GM23338 (cell line): Measurements from ENCODE around the gene FAM171A1. TPM values are rescaled to one million over a fixed set of nuclear protein-coding genes. Genes with fewer than 3 reads are reported as not detected.

Experiments used
- ATAC-seq: fragments of 200-7000 bp; cut with Tn5 transposase; 3 replicates; pipeline ENCODE4 v1.9.1; 2020
- DNase-seq: peaks from one replicate; pipeline ENCODE4 v3.0.0-alpha.2; 2015; ENCODE audit warnings: low spot score
- H2AFZ ChIP-seq: fragments of 200-600 bp; sonication (generic); 2 replicates; pipeline ENCODE4 v1.8.0; 2016; ENCODE audit warnings: antibody characterized with exemption, mild to moderate bottlenecking, moderate library complexity
- H3F3A ChIP-seq: fragments of 200-600 bp; sonication (generic); replicated peaks from 2 replicates; pipeline ENCODE4 v1.8.0; 2017; ENCODE audit warnings: antibody characterized with exemption, mixed run types, low read depth
- H3K27ac ChIP-seq: fragments of 200-600 bp; sonication (generic); 2 replicates; pipeline ENCODE4 v1.6.1; 2016; ENCODE audit warnings: low read depth
- H3K27me3 ChIP-seq: fragments of 200-600 bp; sonication (generic); 2 replicates; pipeline ENCODE4 v1.8.0; 2016; ENCODE audit warnings: mild to moderate bottlenecking, mixed run types, moderate library complexity; ENCODE audit not compliant: insufficient read depth
- H3K36me3 ChIP-seq: fragments of 200-600 bp; sonication (generic); 2 replicates; pipeline ENCODE4 v1.8.0; 2016; ENCODE audit warnings: mild to moderate bottlenecking; ENCODE audit not compliant: insufficient read depth
- H3K4me1 ChIP-seq: fragments of 200-600 bp; sonication (generic); 2 replicates; pipeline ENCODE4 v1.8.0; 2016; ENCODE audit warnings: mild to moderate bottlenecking, moderate library complexity; ENCODE audit not compliant: insufficient read depth
- H3K4me2 ChIP-seq: fragments of 200-600 bp; sonication (generic); 2 replicates; pipeline ENCODE4 v1.7.1; 2017; ENCODE audit warnings: mixed run types
- H3K4me3 ChIP-seq: fragments of 200-600 bp; sonication (generic); 2 replicates; pipeline ENCODE4 v1.6.1; 2016; ENCODE audit warnings: mixed run types
- H3K79me2 ChIP-seq: fragments of 200-600 bp; sonication (generic); replicated peaks from 2 replicates; pipeline ENCODE4 v1.8.0; 2017; ENCODE audit warnings: mild to moderate bottlenecking; ENCODE audit not compliant: insufficient read depth
- H3K9me2 ChIP-seq: fragments of 200-600 bp; sonication (generic); 2 replicates; pipeline ENCODE4 v1.8.0; 2017; ENCODE audit not compliant: insufficient read depth
- H4K20me1 ChIP-seq: fragments of 200-600 bp; sonication (generic); replicated peaks from 2 replicates; pipeline ENCODE4 v1.8.0; 2017; ENCODE audit warnings: mild to moderate bottlenecking; ENCODE audit not compliant: insufficient read depth
- H3K27ac Mint-ChIP-seq: 2 replicates; pipeline ENCODE4 v1.8.0; 2020; ENCODE audit warnings: inconsistent platforms, mild to moderate bottlenecking, moderate library complexity, mixed read lengths
- H3K27me3 Mint-ChIP-seq: 3 replicates; pipeline ENCODE4 v1.8.0; 2022; ENCODE audit warnings: low read depth, mild to moderate bottlenecking, moderate library complexity, mixed read lengths, inconsistent platforms; ENCODE audit not compliant: insufficient read depth, poor library complexity
- H3K36me3 Mint-ChIP-seq: 3 replicates; pipeline ENCODE4 v1.8.0; 2021; ENCODE audit warnings: low read depth, mild to moderate bottlenecking, inconsistent platforms, moderate library complexity, mixed read lengths
- H3K4me1 Mint-ChIP-seq: 3 replicates; pipeline ENCODE4 v1.8.0; 2020; ENCODE audit warnings: mild to moderate bottlenecking, inconsistent platforms, mixed read lengths
- H3K4me3 Mint-ChIP-seq: 3 replicates; pipeline ENCODE4 v1.8.0; 2021; ENCODE audit warnings: moderate library complexity, mild to moderate bottlenecking, inconsistent platforms, mixed read lengths
- H3K9me3 Mint-ChIP-seq: 3 replicates; pipeline ENCODE4 v1.8.0; 2020; ENCODE audit warnings: moderate library complexity, mild to moderate bottlenecking, inconsistent platforms, mixed read lengths
- CREB1 ChIP-seq: fragments of 250-450 bp; sonication (Bioruptor Pico); IDR thresholded peaks from 2 replicates; pipeline ENCODE4 v1.5.0; 2020; ENCODE audit warnings: low read depth, mild to moderate bottlenecking, moderate library complexity
- EZH2 ChIP-seq: fragments of 200-600 bp; sonication (generic); IDR thresholded peaks from one replicate; pipeline ENCODE4 v1.8.0; 2017; ENCODE audit warnings: antibody characterized with exemption, mild to moderate bottlenecking, low read depth; ENCODE audit not compliant: unreplicated experiment
- EZH2phosphoT487 ChIP-seq: fragments of 200-600 bp; sonication (generic); IDR thresholded peaks from one replicate; pipeline ENCODE4 v1.8.1; 2018; ENCODE audit warnings: antibody characterized with exemption; ENCODE audit not compliant: unreplicated experiment
- JUNB ChIP-seq: IDR thresholded peaks from one replicate; pipeline ENCODE4 v1.6.1; 2016; ENCODE audit warnings: antibody characterized with exemption; ENCODE audit not compliant: unreplicated experiment
- NANOG ChIP-seq: IDR thresholded peaks from 2 replicates; pipeline ENCODE4 v1.6.1; 2016; ENCODE audit warnings: antibody characterized with exemption, borderline replicate concordance
- POLR2AphosphoS5 ChIP-seq: IDR thresholded peaks from 2 replicates; pipeline ENCODE4 v1.6.1; 2016; ENCODE audit warnings: antibody characterized with exemption, low read depth
- STAT1 ChIP-seq: IDR thresholded peaks from one replicate; pipeline ENCODE4 v1.6.1; 2016; ENCODE audit warnings: antibody characterized with exemption; ENCODE audit not compliant: unreplicated experiment
- ZNF114 ChIP-seq: fragments of 250-450 bp; sonication (Bioruptor Pico); IDR thresholded peaks from 2 replicates; pipeline ENCODE4 v1.5.0; 2020; ENCODE audit warnings: mild to moderate bottlenecking, moderate library complexity
- ZNF331 ChIP-seq: fragments of 250-450 bp; sonication (Bioruptor Pico); IDR thresholded peaks from 2 replicates; pipeline ENCODE4 v1.5.0; 2020; ENCODE audit warnings: low read depth, mild to moderate bottlenecking, moderate library complexity
- polyA plus RNA-seq: library from polyadenylated mRNA; unstranded; fragments of >200 nt; fragmentation: Nextera tagmentation; extraction: Ambion mirVana; gene quantifications from 2 replicates; pipeline ENCODE4 v1.2.1, GENCODE V29; 2016
- total RNA-seq: library from RNA; depleted of rRNA; stranded (reverse); fragments of >200 nt; shearing (Covaris generic); gene quantifications from 2 replicates; pipeline ENCODE4 v1.2.3, GENCODE V29; 2014
- TF ChIP-seq, protein P1 (sequence below): IDR thresholded peaks from one replicate; pipeline ENCODE4 v1.6.1; 2018; ENCODE audit warnings: antibody characterized with exemption; ENCODE audit not compliant: unreplicated experiment
- TF ChIP-seq, protein P2 (sequence below): IDR thresholded peaks from 2 replicates; pipeline ENCODE4 v1.6.1; 2016; ENCODE audit warnings: antibody characterized with exemption
- TF ChIP-seq, protein P3 (sequence below): fragments of 250-450 bp; sonication (Bioruptor Pico); IDR thresholded peaks from 2 replicates; pipeline ENCODE4 v1.5.0; 2020; ENCODE audit warnings: mild to moderate bottlenecking, moderate library complexity
- TF ChIP-seq, protein P4 (sequence below), 2 experiments: fragments of 200-600 bp in 1 of 2; sonication (generic) in 1 of 2; conservative IDR thresholded peaks; 2 replicates each; pipeline versions ENCODE4 v1.5.1 to v1.6.1; 2016 to 2017; ENCODE audit warnings: antibody characterized with exemption in 2 of 2, low read depth in 2 of 2, mild to moderate bottlenecking in 2 of 2, moderate library complexity in 1 of 2

FAM171A1 gene
- total and polyA plus RNA-seq, 2 experiments from 2014 or later: 11.3 to 32.2 TPM

DNA sequence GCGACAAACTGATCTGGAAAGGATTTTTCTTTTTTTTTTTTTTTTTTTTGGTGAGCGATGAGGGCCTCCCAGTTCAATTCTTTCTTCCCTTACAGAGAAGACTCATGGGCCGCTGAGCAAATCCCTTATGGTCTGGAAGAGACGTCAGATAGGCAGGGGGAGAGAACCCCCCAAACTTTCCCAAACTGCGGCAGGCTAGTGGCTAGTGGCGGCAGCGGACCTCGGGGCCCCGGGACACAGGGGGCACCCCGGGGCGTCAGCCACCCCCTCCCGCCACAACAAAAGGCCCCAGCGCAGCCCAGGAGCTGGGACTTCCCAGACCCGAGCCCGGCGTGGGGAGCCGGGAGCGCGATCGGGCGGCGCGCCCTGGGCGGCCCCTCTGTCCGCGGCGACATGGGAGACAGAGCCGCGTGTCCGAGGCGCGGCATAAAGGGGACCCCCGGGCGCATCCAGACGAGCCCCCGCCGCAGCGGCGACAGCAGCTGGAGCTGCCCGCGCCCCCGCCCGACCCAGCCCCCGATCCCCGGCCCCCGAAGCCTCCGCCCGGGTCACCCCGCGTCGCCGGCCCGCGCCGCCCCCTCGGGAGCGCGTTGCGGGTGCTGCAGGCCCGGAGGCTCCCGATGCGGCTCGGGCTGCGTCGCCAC lies 755 bp downstream of the FAM171A1 start:
- Mint-ChIP-seq H3K27me3 (peaks cover 16% of the 10 kb centered on the region), H3K4me3 (peak overlapping the region; percentile 88), H3K27ac (peak overlapping the region; percentile 72; the same call in 1 of the 2 replicates), H3K9me3 (no peaks in the 10 kb centered on the region), H3K4me1 (peaks cover 30% of the 10 kb centered on the region), H3K36me3 (no peaks in the 10 kb centered on the region)
- Histone ChIP-seq H2AFZ (peak overlapping the region; percentile 87), H3K4me3 (peak overlapping the region; percentile 73), H3K4me2 (peak overlapping the region; percentile 91), H3K4me1 (peaks cover 18% of the 10 kb centered on the region), H3F3A (peaks cover 5% of the 10 kb centered on the region; the same call in 1 of the 2 replicates), H3K36me3 (no peaks in the 10 kb centered on the region; the same call in 1 of the 2 replicates), H3K27me3 (peaks cover 20% of the 10 kb centered on the region; the same call in 1 of the 2 replicates), H3K9me2 (no peaks in the 10 kb centered on the region), H3K79me2 (peaks cover 42% of the 10 kb centered on the region), H4K20me1 (peaks cover 4% of the 10 kb centered on the region; the same call in 1 of the 2 replicates), H3K27ac (no peak overlapping the region)
- ATAC-seq: peak; percentile 40
- TF ChIP-seq NANOG (no peak), JUNB (no peak), EZH2 (no peak), POLR2AphosphoS5 (no peak), CREB1 (CRISPR knock-in tag) (no peak), STAT1 (no peak), ZNF331 (CRISPR knock-in tag) (no peak), EZH2phosphoT487 (no peak), ZNF114 (CRISPR knock-in tag) (no peak)
- TF ChIP-seq, protein P1, sequence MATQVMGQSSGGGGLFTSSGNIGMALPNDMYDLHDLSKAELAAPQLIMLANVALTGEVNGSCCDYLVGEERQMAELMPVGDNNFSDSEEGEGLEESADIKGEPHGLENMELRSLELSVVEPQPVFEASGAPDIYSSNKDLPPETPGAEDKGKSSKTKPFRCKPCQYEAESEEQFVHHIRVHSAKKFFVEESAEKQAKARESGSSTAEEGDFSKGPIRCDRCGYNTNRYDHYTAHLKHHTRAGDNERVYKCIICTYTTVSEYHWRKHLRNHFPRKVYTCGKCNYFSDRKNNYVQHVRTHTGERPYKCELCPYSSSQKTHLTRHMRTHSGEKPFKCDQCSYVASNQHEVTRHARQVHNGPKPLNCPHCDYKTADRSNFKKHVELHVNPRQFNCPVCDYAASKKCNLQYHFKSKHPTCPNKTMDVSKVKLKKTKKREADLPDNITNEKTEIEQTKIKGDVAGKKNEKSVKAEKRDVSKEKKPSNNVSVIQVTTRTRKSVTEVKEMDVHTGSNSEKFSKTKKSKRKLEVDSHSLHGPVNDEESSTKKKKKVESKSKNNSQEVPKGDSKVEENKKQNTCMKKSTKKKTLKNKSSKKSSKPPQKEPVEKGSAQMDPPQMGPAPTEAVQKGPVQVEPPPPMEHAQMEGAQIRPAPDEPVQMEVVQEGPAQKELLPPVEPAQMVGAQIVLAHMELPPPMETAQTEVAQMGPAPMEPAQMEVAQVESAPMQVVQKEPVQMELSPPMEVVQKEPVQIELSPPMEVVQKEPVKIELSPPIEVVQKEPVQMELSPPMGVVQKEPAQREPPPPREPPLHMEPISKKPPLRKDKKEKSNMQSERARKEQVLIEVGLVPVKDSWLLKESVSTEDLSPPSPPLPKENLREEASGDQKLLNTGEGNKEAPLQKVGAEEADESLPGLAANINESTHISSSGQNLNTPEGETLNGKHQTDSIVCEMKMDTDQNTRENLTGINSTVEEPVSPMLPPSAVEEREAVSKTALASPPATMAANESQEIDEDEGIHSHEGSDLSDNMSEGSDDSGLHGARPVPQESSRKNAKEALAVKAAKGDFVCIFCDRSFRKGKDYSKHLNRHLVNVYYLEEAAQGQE: no peak
- TF ChIP-seq, protein P2, sequence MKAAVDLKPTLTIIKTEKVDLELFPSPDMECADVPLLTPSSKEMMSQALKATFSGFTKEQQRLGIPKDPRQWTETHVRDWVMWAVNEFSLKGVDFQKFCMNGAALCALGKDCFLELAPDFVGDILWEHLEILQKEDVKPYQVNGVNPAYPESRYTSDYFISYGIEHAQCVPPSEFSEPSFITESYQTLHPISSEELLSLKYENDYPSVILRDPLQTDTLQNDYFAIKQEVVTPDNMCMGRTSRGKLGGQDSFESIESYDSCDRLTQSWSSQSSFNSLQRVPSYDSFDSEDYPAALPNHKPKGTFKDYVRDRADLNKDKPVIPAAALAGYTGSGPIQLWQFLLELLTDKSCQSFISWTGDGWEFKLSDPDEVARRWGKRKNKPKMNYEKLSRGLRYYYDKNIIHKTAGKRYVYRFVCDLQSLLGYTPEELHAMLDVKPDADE: no peak
- TF ChIP-seq, protein P3, sequence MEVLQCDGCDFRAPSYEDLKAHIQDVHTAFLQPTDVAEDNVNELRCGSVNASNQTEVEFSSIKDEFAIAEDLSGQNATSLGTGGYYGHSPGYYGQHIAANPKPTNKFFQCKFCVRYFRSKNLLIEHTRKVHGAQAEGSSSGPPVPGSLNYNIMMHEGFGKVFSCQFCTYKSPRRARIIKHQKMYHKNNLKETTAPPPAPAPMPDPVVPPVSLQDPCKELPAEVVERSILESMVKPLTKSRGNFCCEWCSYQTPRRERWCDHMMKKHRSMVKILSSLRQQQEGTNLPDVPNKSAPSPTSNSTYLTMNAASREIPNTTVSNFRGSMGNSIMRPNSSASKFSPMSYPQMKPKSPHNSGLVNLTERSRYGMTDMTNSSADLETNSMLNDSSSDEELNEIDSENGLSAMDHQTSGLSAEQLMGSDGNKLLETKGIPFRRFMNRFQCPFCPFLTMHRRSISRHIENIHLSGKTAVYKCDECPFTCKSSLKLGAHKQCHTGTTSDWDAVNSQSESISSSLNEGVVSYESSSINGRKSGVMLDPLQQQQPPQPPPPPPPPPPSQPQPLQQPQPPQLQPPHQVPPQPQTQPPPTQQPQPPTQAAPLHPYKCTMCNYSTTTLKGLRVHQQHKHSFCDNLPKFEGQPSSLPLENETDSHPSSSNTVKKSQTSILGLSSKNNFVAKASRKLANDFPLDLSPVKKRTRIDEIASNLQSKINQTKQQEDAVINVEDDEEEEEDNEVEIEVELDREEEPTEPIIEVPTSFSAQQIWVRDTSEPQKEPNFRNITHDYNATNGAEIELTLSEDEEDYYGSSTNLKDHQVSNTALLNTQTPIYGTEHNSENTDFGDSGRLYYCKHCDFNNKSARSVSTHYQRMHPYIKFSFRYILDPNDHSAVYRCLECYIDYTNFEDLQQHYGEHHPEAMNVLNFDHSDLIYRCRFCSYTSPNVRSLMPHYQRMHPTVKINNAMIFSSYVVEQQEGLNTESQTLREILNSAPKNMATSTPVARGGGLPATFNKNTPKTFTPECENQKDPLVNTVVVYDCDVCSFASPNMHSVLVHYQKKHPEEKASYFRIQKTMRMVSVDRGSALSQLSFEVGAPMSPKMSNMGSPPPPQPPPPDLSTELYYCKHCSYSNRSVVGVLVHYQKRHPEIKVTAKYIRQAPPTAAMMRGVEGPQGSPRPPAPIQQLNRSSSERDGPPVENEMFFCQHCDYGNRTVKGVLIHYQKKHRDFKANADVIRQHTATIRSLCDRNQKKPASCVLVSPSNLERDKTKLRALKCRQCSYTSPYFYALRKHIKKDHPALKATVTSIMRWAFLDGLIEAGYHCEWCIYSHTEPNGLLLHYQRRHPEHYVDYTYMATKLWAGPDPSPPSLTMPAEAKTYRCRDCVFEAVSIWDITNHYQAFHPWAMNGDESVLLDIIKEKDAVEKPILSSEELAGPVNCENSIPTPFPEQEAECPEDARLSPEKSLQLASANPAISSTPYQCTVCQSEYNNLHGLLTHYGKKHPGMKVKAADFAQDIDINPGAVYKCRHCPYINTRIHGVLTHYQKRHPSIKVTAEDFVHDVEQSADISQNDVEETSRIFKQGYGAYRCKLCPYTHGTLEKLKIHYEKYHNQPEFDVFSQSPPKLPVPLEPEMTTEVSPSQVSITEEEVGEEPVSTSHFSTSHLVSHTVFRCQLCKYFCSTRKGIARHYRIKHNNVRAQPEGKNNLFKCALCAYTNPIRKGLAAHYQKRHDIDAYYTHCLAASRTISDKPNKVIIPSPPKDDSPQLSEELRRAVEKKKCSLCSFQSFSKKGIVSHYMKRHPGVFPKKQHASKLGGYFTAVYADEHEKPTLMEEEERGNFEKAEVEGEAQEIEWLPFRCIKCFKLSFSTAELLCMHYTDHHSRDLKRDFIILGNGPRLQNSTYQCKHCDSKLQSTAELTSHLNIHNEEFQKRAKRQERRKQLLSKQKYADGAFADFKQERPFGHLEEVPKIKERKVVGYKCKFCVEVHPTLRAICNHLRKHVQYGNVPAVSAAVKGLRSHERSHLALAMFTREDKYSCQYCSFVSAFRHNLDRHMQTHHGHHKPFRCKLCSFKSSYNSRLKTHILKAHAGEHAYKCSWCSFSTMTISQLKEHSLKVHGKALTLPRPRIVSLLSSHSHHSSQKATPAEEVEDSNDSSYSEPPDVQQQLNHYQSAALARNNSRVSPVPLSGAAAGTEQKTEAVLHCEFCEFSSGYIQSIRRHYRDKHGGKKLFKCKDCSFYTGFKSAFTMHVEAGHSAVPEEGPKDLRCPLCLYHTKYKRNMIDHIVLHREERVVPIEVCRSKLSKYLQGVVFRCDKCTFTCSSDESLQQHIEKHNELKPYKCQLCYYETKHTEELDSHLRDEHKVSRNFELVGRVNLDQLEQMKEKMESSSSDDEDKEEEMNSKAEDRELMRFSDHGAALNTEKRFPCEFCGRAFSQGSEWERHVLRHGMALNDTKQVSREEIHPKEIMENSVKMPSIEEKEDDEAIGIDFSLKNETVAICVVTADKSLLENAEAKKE (CRISPR knock-in tag): no peak
- TF ChIP-seq, protein P4, sequence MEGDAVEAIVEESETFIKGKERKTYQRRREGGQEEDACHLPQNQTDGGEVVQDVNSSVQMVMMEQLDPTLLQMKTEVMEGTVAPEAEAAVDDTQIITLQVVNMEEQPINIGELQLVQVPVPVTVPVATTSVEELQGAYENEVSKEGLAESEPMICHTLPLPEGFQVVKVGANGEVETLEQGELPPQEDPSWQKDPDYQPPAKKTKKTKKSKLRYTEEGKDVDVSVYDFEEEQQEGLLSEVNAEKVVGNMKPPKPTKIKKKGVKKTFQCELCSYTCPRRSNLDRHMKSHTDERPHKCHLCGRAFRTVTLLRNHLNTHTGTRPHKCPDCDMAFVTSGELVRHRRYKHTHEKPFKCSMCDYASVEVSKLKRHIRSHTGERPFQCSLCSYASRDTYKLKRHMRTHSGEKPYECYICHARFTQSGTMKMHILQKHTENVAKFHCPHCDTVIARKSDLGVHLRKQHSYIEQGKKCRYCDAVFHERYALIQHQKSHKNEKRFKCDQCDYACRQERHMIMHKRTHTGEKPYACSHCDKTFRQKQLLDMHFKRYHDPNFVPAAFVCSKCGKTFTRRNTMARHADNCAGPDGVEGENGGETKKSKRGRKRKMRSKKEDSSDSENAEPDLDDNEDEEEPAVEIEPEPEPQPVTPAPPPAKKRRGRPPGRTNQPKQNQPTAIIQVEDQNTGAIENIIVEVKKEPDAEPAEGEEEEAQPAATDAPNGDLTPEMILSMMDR (conservative IDR thresholded peaks at IDR 0.05; ENCODE audit: low read depth in 2 of 2): no peak
- DNase-seq: peak; percentile 27
